ENCODE data around the gene BSN.

The BSN gene, protein sequence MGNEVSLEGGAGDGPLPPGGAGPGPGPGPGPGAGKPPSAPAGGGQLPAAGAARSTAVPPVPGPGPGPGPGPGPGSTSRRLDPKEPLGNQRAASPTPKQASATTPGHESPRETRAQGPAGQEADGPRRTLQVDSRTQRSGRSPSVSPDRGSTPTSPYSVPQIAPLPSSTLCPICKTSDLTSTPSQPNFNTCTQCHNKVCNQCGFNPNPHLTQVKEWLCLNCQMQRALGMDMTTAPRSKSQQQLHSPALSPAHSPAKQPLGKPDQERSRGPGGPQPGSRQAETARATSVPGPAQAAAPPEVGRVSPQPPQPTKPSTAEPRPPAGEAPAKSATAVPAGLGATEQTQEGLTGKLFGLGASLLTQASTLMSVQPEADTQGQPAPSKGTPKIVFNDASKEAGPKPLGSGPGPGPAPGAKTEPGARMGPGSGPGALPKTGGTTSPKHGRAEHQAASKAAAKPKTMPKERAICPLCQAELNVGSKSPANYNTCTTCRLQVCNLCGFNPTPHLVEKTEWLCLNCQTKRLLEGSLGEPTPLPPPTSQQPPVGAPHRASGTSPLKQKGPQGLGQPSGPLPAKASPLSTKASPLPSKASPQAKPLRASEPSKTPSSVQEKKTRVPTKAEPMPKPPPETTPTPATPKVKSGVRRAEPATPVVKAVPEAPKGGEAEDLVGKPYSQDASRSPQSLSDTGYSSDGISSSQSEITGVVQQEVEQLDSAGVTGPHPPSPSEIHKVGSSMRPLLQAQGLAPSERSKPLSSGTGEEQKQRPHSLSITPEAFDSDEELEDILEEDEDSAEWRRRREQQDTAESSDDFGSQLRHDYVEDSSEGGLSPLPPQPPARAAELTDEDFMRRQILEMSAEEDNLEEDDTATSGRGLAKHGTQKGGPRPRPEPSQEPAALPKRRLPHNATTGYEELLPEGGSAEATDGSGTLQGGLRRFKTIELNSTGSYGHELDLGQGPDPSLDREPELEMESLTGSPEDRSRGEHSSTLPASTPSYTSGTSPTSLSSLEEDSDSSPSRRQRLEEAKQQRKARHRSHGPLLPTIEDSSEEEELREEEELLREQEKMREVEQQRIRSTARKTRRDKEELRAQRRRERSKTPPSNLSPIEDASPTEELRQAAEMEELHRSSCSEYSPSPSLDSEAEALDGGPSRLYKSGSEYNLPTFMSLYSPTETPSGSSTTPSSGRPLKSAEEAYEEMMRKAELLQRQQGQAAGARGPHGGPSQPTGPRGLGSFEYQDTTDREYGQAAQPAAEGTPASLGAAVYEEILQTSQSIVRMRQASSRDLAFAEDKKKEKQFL (N-terminal part only)

DNA sequence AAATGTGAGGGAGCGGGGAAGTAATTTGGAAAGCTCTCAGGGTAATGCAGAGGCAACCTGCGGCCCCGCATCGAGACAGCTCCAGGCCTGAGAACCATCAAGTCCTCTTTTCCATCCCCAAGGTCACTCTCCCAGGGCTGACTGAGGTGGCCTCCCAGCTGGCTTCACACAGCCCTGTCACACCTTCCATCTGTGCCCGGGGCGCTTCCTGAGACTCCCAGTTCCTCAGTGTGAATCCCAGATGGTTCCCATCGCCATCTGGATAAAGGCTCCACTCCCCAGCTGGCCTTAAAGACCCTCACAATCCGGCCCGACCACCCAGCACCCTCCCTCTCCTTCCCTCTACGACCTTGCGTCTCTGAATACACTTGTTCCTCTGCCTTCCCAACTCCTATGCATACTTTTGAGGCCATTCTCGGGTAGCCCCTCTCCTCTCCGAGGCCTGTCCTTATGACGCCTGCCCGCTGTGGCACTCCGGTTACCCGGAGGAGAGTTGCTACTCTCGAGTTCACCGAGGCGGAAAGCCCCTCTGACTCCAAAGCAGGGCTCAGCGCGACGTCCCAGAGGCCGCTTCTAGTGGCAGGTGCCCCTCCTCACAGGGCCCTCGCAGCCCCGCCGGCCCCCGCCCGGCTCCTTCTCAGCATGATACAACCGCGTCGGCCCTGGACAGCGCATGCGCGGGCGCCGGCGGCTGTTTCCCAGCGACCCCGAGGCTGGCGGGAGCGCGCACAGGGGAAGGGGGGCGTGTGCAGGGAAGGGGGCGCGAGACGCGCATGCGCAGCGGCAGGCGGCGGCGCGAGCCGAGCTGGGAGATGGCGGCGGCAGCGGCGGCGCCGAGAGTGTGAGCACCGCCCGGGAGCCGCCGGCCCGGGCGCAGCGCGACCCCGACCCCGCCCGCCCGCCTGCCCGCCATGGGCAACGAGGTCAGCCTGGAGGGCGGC, at the start of gene BSN:
Gene BSN, plus strand, starts transcription at position 786 of the 941 bp plus-strand sequence. Its CDS starts 126 bp downstream, at position 912.
- peak; percentile 70 to 72 for DNase-seq

DNA sequence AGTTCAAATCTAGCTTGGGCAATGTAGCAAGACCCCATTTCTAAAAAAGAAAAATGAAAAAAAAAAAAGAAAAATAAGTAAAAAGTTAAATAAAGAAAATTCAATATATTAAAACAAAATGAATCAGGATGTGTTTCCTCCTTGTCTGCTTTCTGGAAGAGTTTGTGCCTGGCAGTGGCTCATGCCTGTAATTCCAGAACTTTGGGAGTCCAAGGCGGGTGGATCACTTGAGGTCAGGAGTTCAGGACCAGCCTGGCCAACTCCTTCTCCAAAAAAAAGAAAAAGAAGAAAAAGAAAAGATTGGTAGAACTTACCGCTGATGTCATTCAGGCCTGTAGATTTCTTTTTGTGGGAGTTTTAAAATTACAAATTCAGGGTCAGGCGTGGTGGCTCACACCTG, 47.4 kb upstream of the BSN start:
- DNase-seq, result no peak

DNA sequence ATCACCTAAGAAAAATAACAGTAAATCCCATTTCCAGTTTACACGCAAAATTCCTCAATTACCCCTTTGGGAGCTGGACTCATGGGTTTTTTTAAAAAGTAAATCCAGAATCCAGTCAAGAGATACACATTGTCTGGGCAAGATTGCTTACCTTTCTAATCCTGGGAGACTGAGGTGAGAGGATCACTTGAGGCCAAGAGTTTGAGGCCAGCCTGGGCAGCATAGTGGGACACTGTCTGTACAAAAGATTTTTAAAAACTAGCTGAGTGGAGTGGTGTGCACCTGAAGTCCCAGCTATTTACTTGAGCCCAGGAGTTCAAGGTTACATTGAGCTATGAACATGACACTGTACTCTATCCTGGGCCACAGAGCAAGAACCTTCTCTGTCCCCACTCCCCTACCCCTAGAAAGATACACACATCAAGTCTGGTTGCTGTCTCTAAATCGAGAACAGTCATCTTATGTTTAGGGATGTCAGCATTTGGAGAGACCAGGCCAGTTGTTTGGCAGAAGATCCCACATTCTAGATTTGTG, 45.2 kb upstream of the BSN start:
- no peak for DNase-seq

DNA sequence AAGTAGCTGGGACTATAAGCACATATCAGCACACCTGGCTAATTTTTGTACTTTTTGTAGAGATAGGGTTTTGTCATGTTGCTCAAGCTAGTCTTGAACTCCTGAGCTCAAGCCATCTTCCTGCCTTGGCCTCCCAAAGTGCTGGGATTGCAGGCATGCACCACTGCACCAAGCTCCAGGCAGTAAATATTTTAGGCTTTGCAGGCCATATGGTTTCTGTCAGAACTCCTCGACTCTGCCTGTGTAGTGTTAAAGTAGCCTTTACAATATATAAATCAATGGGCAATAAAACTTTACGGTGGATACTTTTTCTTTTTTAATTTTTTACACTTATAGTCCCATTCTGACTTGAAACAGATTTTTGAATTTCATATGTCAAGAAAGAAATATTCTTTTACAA, 42.6 kb upstream of the BSN start:
- no peak for DNase-seq

DNA sequence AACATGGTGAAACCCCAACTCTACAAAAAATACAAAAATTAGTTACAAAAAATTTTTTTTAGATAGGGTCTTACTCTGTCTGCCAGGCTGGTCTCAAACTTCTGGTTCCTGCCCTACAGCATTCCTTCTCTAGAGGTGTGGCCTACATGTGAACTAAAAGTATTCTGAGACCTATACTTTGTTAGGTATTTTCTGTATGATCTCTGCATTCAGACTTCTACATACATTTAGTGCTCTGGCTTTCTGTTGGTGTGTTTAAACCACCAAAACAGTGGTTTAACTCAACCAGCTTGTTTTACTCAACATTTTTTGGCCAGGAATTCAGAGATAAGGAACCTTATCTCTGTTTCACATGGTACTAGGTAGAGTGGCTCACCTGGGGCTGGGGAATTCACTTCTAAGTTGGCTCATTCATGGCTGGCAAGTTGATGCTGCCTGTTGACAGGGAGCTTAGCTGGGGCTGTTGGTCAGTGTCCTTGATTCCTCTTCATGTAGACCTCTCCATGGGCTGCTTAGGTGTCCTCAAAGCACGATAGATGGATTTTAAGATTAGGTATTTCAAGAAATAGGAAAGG, 41.4 kb upstream of the BSN start:
- DNase-seq, result no peak

DNA sequence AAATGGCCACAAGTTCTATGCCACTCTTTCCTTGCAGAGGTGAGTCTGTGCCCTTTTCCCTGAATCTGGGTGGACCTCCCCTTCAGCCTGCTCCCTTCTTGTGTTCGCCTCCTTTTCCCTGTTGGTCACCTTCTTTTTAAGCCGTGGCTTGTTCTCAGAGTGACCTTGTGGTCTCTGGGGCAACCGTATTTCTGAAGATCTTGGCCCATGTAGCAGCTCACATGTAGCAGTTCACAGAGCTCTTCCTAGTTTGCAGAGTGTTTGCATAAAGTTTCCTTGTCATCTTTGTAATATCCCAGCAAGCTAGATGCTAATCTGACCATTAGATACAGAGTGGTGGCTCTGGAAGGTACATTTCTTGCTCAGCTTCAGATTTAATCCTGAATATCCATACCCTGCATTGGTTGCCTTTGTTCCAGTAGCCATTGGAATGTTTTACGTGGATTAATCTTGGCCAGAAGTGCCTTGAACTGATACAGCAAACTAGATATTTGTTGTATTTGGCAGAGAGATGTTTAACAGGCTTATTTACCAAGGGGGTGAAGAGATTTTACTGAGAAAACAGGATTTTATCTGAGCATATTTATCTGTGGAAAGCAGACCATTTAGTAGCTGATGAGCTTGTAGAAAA, 40.7 kb upstream of the BSN start:
- DNase-seq, result no peak

DNA sequence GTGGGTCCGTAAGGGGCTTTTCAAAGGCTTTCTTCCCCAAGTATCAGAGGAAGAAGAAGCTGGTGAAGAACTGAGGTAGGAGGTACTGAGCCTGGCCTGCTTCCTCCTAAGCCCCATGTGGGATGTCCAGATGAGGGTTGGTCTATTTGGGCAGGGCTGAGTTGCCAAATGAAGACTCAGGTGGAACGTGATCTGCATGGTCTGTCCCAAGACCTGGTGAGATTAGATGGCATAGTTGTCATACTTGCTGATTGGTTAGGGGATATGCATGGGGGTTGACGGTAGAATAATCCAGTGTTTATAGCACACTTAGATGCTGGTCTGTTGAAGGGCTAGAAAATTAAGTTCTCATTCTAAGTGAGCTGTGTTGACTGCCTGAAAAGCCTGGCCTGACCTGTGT, 36.3 kb upstream of the BSN start:
- DNase-seq, result no peak

DNA sequence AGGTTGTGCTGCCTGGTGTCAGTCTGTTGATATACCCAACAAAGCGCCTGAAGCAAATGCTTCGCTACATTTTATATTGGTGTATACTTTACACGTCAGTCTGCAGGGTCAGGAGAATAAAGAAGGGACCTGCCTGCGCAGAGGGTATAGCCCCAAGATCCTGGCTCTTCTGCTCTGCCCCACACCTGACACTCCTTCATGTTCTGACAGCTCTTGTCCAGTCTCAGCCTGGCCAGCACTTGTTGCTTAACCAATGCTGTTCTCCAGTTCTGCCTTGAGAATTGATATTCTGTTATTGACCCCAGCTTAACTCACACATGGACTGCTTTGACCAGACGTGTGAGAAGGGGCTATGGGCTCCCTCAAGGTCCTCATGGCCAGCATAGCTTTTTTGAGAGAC, 35.8 kb upstream of the BSN start:
- no peak for DNase-seq

DNA sequence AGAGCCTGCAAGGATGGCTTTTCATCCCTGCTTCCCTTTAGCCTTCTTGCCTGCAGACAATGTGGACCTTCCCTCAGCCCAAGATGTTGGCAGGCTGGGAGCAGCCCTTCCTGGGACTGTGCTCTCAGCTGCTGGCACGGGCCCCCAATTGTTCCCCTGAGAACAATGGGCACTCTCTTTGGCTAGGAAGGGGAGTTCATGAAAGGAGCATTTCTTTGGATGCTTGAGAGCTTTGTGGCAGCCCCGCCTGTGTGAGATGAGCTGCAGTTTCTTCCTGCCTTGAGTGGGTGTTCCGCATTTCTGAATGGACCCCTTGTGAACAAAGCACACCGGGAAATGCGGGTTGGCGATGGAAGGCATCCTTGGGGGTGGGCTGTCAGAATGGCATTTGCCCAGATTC, 35.0 kb upstream of the BSN start:
- DNase-seq, result no peak

DNA sequence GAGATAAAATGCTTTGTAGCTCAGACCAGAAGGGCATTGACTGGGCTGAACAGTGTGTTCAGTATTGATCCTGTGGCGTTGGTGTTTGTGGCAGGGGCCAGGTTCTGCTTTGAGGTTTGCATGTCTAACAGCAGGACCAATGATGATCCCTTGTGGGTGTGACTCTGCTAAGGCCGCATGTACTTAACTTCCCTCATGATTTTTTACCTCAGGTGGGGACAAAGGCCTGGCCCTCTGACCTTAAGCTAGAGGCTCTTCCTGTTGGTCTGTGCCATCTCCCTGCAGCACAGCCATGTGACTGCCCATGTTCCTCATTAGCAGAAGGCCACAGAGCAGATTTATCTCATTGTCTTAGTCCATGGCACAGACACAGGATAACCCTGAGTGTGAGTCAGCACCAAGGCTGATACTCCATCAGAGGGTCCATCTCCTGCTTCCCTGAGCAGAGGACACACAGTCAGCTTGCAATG, 34.3 kb upstream of the BSN start:
- DNase-seq, result no peak

DNA sequence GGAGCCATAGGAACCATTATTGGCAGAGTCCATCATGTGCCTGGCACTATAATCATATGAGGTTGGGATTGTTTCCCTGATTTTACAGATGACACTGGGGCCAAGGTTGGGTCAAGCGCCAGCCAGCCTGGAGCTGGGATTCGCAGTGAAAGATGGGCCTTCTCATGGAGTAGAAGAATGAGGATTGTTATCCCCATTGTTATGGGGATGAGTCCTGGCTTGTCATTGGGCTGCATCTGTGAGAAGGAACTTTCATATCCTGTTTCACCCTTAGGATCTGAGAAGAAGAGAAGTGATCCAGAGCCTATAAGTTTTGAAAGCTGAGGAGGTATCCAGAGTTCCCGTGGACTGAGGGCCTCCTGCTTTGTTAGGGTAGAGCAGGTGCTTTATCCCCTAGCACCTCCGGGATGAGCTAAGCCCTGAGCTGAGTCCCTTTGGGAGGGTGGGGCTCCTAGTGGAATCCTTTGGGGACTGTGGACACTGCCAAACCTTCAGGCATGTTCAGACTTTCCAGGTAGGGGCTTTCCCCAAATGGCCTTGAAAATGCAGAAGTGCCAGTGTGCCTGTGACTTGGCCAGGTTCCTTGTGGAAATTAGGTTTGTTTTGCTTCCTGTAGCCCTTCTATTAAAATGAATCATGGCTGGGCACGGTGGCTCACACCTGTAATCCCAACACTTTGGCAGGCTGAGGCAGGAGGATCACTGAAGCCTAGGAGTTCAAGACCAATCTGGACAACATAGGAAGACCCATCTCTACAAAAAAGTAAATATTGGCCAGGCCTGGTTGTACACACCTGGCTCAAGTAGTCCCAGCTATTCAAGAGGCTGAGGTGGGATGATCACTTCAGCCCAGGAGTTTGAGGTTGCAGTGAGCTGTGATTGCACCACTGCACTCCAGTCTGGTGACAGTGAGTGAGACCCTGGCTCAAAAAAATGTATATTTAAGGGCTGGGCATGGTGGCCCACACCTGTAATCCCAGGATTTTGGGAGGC, 30.2 kb upstream of the BSN start:
- no peak for DNase-seq

DNA sequence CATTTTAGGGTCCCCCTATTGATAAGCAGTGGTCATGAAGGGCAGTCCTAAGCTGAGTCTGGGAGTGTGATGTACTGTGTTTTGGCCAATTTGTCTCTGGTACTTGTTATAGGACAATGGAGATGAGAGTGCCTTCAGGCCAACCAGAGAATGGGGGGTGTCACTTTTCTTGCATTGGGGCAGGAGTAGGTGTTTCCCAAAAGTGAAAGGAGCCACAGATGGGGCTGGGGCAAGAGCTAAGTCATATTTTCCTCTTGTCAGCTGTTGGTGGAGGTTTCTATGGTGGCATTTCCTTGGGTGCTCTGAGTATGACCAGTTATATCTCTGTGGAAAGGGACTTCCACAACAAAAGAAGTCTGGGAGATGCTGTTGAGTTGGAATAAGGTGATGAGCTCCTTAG, 24.7 kb upstream of the BSN start:
- no peak for DNase-seq

DNA sequence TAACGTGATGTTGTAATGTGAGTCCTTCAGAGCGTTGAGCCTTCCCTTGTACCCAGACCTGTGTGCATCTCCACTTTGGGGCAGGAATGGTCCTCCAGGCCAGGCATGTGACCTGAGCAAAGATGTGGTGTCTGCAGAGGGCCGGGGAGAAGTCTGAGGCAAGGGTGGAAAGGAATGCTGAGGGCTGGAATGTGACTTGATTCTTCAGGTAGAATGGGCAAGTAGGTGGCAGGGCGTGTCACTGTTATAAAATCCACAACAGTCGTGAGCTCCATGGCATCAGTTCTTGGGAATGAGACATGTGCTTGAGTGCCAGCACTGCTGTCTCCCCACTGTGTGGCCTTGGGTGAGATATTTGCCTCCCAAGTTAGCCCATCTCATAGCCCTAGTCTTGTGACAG, 24.0 kb upstream of the BSN start:
- DNase-seq, result no peak

DNA sequence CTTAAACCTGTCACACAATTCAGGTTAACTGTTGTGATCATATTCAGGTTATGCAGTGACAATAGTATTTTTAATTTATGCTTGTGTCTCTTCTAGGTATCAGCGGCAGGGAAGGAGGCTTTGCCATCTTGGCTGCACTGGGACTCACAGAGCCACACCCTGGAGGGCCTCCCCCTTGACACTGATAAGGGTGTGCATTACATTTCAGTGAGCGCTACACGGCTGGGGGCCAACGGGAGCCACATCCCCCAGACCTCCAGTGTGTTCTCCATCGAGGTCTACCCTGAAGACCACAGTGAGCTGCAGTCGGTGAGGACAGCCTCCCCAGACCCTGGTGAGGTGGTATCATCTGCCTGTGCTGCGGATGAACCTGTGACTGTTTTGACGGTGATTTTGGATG, 23.6 kb upstream of the BSN start:
- DNase-seq, result no peak

DNA sequence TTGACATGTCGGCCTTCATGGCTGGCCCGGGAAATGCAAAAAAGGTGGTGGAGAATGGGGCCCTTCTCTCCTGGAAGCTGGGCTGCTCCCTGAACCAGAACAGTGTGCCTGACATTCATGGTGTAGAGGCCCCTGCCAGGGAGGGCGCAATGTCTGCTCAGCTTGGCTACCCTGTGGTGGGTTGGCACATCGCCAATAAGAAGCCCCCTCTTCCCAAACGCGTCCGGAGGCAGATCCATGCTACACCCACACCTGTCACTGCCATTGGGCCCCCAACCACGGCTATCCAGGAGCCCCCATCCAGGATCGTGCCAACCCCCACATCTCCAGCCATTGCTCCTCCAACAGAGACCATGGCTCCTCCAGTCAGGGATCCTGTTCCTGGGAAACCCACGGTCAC, 23.1 kb upstream of the BSN start:
- DNase-seq, result no peak

DNA sequence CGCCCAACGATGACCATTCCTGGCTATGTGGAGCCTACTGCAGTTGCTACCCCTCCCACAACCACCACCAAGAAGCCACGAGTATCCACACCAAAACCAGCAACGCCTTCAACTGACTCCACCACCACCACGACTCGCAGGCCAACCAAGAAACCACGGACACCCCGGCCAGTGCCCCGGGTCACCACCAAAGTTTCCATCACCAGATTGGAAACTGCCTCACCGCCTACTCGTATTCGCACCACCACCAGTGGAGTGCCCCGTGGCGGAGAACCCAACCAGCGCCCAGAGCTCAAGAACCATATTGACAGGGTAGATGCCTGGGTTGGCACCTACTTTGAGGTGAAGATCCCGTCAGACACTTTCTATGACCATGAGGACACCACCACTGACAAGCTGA, 22.6 kb upstream of the BSN start:
- DNase-seq, result no peak

DNA sequence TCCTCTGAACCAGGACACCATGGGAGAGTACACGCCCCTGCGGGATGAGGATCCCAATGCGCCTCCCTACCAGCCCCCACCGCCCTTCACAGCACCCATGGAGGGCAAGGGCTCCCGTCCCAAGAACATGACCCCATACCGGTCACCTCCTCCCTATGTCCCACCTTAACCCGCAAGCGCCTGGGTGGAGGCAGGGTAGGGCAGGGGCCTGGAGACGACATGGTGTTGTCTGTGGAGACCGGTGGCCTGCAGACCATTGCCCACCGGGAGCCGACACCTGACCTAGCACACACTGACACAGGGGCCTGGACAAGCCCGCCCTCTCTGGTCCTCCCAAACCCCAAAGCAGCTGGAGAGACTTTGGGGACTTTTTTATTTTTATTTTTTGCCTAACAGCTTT, 21.2 kb upstream of the BSN start:
- no peak for DNase-seq

DNA sequence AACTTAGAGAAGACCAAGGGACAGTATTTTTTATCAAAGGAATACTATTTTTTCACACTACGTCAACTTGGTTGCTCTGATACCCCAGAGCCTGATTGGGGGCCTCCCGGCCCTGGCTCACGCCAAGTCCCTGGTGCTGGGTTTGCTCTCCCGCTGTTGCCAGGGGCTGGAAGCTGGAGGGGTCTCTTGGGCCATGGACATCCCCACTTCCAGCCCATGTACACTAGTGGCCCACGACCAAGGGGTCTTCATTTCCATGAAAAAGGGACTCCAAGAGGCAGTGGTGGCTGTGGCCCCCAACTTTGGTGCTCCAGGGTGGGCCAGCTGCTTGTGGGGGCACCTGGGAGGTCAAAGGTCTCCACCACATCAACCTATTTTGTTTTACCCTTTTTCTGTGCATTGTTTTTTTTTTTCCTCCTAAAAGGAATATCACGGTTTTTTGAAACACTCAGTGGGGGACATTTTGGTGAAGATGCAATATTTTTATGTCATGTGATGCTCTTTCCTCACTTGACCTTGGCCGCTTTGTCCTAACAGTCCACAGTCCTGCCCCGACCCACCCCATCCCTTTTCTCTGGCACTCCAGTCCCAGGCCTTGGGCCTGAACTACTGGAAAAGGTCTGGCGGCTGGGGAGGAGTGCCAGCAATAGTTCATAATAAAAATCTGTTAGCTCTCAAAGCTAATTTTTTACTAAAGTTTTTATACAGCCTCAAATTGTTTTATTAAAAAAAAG, 20.3 kb upstream of the BSN start:
- DNase-seq, result no peak

Measured in Kasumi-1 (cell line).